GM12878 (cell line): ENCODE data around the gene SUSD2. TPM values are rescaled to one million over a fixed set of nuclear protein-coding genes. Genes with fewer than 3 reads are reported as not detected.

Experiments used
- ATAC-seq: fragments of 200-7000 bp; cut with Tn5 transposase; 3 replicates; pipeline ENCODE4 v1.9.1; 2020; ENCODE audit warnings: mild to moderate bottlenecking, moderate library complexity
- BruUV-seq: library from RNA; stranded (reverse); fragments of 400-500 nt; replicated peaks from 2 replicates; lab custom pipeline; 2021; lab: Mats Ljungman, UMichigan
- CTCF ChIA-PET: fragments of 300-600 bp; sonication (Branson Sonifier 250); formaldehyde crosslinking; extraction: SDS; loops from one replicate; lab custom pipeline; 2021; ENCODE audit warnings: inconsistent platforms; lab: Yijun Ruan, JAX
- POLR2A ChIA-PET: fragments of 350-600 bp; formaldehyde crosslinking; extraction: SDS; loops from one replicate; lab custom pipeline; 2021; ENCODE audit warnings: inconsistent platforms; lab: Charles Lee
- RAD21 ChIA-PET: fragments of 300-600 bp; sonication (Branson Sonifier 250); formaldehyde crosslinking; loops from one replicate; lab custom pipeline; 2023; ENCODE audit warnings: antibody characterized with exemption; ENCODE audit not compliant: unreplicated experiment; lab: Charles Lee
- SMC1A ChIA-PET: fragments of 300-600 bp; sonication (Branson Sonifier 250); formaldehyde crosslinking; loops from one replicate; lab custom pipeline; 2023; ENCODE audit not compliant: unreplicated experiment, uncharacterized antibody; lab: Charles Lee
- DNase-seq: peaks from one replicate; pipeline ENCODE4 v3.0.0-alpha.2; 2011; ENCODE audit warnings: low read depth, low spot score
- FAIRE-seq: peaks from 3 replicates; lab custom pipeline; 2011; peaks lifted over from hg19 to GRCh38; lab: Jason Lieb, UNC
- H2AFZ ChIP-seq: 2 replicates; pipeline ENCODE4 v1.6.0; 2011; ENCODE audit warnings: low read depth, low read length, control low read depth; ENCODE audit not compliant: control insufficient read depth
- H3K27ac ChIP-seq: 2 replicates; pipeline ENCODE4 v1.5.1; 2011; ENCODE audit warnings: control low read depth; ENCODE audit not compliant: control insufficient read depth, insufficient read depth
- H3K27me3 ChIP-seq, 2 experiments: replicated peaks in 1 of 2; 2 replicates each; pipeline versions ENCODE4 v1.6.0 to v1.6.1; 2011; ENCODE audit warnings: low read length in 1 of 2; ENCODE audit not compliant: control insufficient read depth in 2 of 2, insufficient read depth in 2 of 2
- H3K36me3 ChIP-seq, 2 experiments: 2 replicates each; pipeline ENCODE4 v1.5.1; 2011; ENCODE audit warnings: low read length in 1 of 2; ENCODE audit not compliant: control insufficient read depth in 2 of 2, insufficient read depth in 2 of 2
- H3K4me1 ChIP-seq: 2 replicates; pipeline ENCODE4 v1.6.1; 2011; ENCODE audit warnings: mild to moderate bottlenecking, low read length, moderate library complexity, mixed read lengths; ENCODE audit not compliant: control insufficient read depth, insufficient read depth
- H3K4me2 ChIP-seq: 2 replicates; pipeline ENCODE4 v1.6.0; 2011; ENCODE audit warnings: control low read depth; ENCODE audit not compliant: control insufficient read depth, insufficient read depth
- H3K4me3 ChIP-seq: fragments of 200-600 bp; sonication (generic); 2 replicates; pipeline ENCODE4 v1.5.1; 2016
- H3K79me2 ChIP-seq: 2 replicates; pipeline ENCODE4 v1.6.0; 2011; ENCODE audit warnings: low read length; ENCODE audit not compliant: control insufficient read depth, insufficient read depth
- H3K9ac ChIP-seq: 2 replicates; pipeline ENCODE4 v1.8.0; 2011; ENCODE audit warnings: low read length, control low read depth, mixed read lengths; ENCODE audit not compliant: control insufficient read depth, insufficient read depth
- H3K9me3 ChIP-seq: replicated peaks from 3 replicates; pipeline ENCODE4 v1.5.1; 2011; ENCODE audit warnings: mild to moderate bottlenecking, low read length; ENCODE audit not compliant: control insufficient read depth, insufficient read depth
- H4K20me1 ChIP-seq: 2 replicates; pipeline ENCODE4 v1.6.0; 2011; ENCODE audit not compliant: control insufficient read depth, insufficient read depth
- POLR2A ChIP-seq: IDR thresholded peaks from 2 replicates; pipeline ENCODE4 v1.6.1; 2011; ENCODE audit warnings: low read depth, mild to moderate bottlenecking, low read length
- RAD21 ChIP-seq: IDR thresholded peaks from 2 replicates; pipeline ENCODE4 v1.6.1; 2011; ENCODE audit warnings: mild to moderate bottlenecking, low read depth, low read length, moderate library complexity; ENCODE audit not compliant: insufficient read depth
- RFX5 ChIP-seq: IDR thresholded peaks from 2 replicates; pipeline ENCODE4 v1.6.1; 2011; ENCODE audit warnings: low read depth, low read length, improper control_type of control experiment
- SUPT20H ChIP-seq: IDR thresholded peaks from 2 replicates; pipeline ENCODE4 v1.6.1; 2011; ENCODE audit warnings: low read depth, mild to moderate bottlenecking, low read length, moderate library complexity, borderline replicate concordance; ENCODE audit not compliant: control insufficient read depth
- YBX1 ChIP-seq: fragments of 450-650 bp; IDR thresholded peaks from 2 replicates; pipeline ENCODE4 v1.6.1; 2016; ENCODE audit warnings: antibody characterized with exemption
- ZBTB11 ChIP-seq: fragments of 450-650 bp; formaldehyde crosslinking; IDR thresholded peaks from 2 replicates; pipeline ENCODE4 v1.5.0; 2022; ENCODE audit warnings: mild to moderate bottlenecking, missing genetic modification characterization
- ZNF24 ChIP-seq: fragments of 450-650 bp; IDR thresholded peaks from 2 replicates; pipeline ENCODE4 v1.6.1; 2017; ENCODE audit warnings: antibody characterized with exemption, mild to moderate bottlenecking
- WGBS: methylation state at CpG from one replicate; pipeline ENCODE4 v1.1.6; 2016; ENCODE audit warnings: low lambda C conversion rate; ENCODE audit not compliant: insufficient replicate concordance, insufficient coverage; ENCODE audit errors: missing lambda C conversion rate; 5-methylcytosine and 5-hydroxymethylcytosine counted together
- in situ Hi-C: fragments of 300-500 bp; cut with MboI; formaldehyde crosslinking; loops from 9 replicates; pipeline ENCODE4 v1.14.3; 2018; ENCODE audit warnings: mixed read lengths
- intact Hi-C: fragments of 100-400 bp; cut with micrococcal nuclease; formaldehyde crosslinking; loops from one replicate; pipeline ENCODE4 v1.14.2; 2022; ENCODE audit not compliant: unreplicated experiment
- polyA plus RNA-seq, 11 experiments: library from polyadenylated mRNA; depleted of rRNA in 4 of 11; unstranded in 6 of 11; stranded (reverse) in 5 of 11; fragments of >200 nt; fragmentation: Nextera tagmentation in 4 of 11; fragmentation: Illumina TruSeq in 1 of 11; extraction: Ambion mirVana in 4 of 11; extraction: Trizol in 1 of 11; gene quantifications; 1 replicate in 1 of 11; 2 replicates in 10 of 11; pipeline versions ENCODE4 v1.2.1 to v1.2.3, GENCODE V29; 2011 to 2016; ENCODE audit warnings: inconsistent platforms in 2 of 11, missing spikeins in 2 of 11, low read depth in 1 of 11
- total RNA-seq, 4 experiments: library from RNA; depleted of rRNA in 3 of 4; stranded (reverse); fragments of >200 nt in 3 of 4; fragmentation: Illumina TruSeq in 1 of 4; extraction: Trizol in 1 of 4; gene quantifications; 2 replicates each; pipeline versions ENCODE4 v1.2.1 to v1.2.3, GENCODE V29; 2013 to 2021

SUSD2 gene
- total and polyA plus RNA-seq, 10 of the 15 experiments (the other 5 are each of a cell fraction or from before 2014, with no cell fraction given): 0.04 to 0.31 (median 0.11) TPM; not detected in 5

DNA sequence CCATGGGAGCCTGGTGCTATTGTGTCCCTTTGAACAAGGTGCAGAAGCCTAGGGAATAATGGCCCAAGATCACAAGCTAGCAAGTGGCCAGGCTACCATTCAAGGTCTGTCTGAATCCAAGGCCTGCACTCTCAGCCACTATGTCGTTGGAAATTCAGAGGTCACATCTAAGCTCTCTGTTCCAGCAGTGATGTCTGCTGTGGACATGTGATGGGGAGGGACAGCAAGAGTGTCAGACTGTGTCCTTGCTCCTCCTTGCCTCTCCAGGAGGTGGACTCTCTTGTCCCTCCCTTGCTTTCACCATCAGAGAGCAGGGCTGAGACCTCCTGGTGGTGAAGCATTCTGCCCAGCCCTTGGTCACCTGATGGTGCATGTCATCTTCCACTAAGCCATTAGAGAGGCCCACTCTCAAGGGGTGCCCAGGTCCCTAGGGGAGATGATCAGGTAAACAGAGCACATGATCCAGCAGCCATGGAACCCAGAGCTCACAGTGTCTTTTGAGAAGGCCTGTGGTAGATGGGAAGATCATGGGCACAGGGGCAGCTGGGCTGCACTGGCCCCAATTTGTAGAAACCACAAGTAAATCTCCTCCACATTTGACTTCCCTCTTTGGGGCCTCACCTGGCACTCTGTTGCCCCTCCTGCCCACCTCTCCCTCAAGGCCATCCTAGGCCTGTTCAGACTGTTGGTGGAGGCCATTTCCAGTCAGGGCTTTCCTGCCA, 37.1 kb upstream of the SUSD2 start:
- H3K36me3 ChIP-seq: peaks cover 0 to 19% of the 10 kb centered on the region in 2 experiments; a peak in 2 of 4 replicates
- BruUV-seq: no TSS peak
- no peak overlapping the region for H3K4me3 ChIP-seq
- in situ Hi-C loops: no loop called here
- 100% methylated on average over 1 of the region's 1 CpG for WGBS
- peaks cover 38% of the 10 kb centered on the region for H3K4me1 ChIP-seq
- no peak overlapping the region for H3K9ac ChIP-seq
- no peaks in the 10 kb centered on the region for H3K79me2 ChIP-seq
- H3K4me2 ChIP-seq: no peak overlapping the region
- no peak overlapping the region for H3K27ac ChIP-seq
- ATAC-seq (no peak), DNase-seq (no peak), FAIRE-seq (no peak)
- ChIA-PET CTCF (no interaction called here), SMC1A (no interaction called here), POLR2A (no interaction called here), RAD21 (no interaction called here)
- intact Hi-C loops: no loop called here
- no peaks in the 10 kb centered on the region for H4K20me1 ChIP-seq
- TF ChIP-seq ZNF24: no peak
- H3K27me3 ChIP-seq: no peaks in the 10 kb centered on the region
- no peak overlapping the region for H2AFZ ChIP-seq
- no peaks in the 10 kb centered on the region for H3K9me3 ChIP-seq

GRCh38 chr22:24144778-24145085, 36.6 kb upstream of the SUSD2 start:
- H3K27me3 ChIP-seq: no peaks in the 10 kb centered on the region
- ChIA-PET POLR2A (no interaction called here), RAD21 (no interaction called here), SMC1A (no interaction called here)
- intact Hi-C loops: no loop called here
- H3K4me3 ChIP-seq: no peak overlapping the region
- BruUV-seq: no TSS peak
- H3K9ac ChIP-seq: no peak overlapping the region
- no peak for TF ChIP-seq POLR2A
- TF ChIP-seq YBX1: no peak
- no peak for TF ChIP-seq RFX5
- TF ChIP-seq ZBTB11 (CRISPR knock-in tag): no peak
- no peak for TF ChIP-seq RAD21
- TF ChIP-seq SUPT20H: no peak
- TF ChIP-seq, all 136 proteins: peak for 0
- Histone ChIP-seq H3K79me2 (no peaks in the 10 kb centered on the region), H3K4me2 (no peak overlapping the region), H3K9me3 (no peaks in the 10 kb centered on the region), H3K27ac (no peak overlapping the region), H3K4me1 (peaks cover 38% of the 10 kb centered on the region), H4K20me1 (no peaks in the 10 kb centered on the region), H3K36me3 (peaks cover 0 to 21% of the 10 kb centered on the region in 2 experiments; a peak in 2 of 4 replicates), H2AFZ (no peak overlapping the region)
- FAIRE-seq (no peak), ATAC-seq (no peak), DNase-seq (no peak)
- CTCF ChIA-PET: no interaction called here
- WGBS: 57% methylated on average over 2 of the region's 2 CpGs
- in situ Hi-C loops: no loop called here
